Spleen (tissue), 11 donors: ENCODE data around the gene TMED4. TPM values are rescaled to one million over a fixed set of nuclear protein-coding genes. Genes with fewer than 3 reads are reported as not detected.
A peak's percentile ranks its signal among the peaks of the same experiment; 100 is the strongest.

Source experiments
- DNase-seq: peaks from one replicate; pipeline ENCODE4 v3.0.0-alpha.2; 2020
- H3K27ac ChIP-seq, 8 donors: fragments of 200-600 bp; sonication (generic) in 7 of 8; 1 replicate in 4 of 8; 2 replicates in 4 of 8; pipeline versions ENCODE4 v1.5.0 to v1.8.0; 2016 to 2021; ENCODE audit warnings: inconsistent platforms in 4 of 8, mild to moderate bottlenecking in 4 of 8, moderate library complexity in 1 of 8
- H3K27me3 ChIP-seq, 7 donors: fragments of 200-600 bp; sonication (generic) in 6 of 7; replicated peaks in 1 of 7; 1 replicate in 4 of 7; 2 replicates in 3 of 7; pipeline versions ENCODE4 v1.5.0 to v1.8.0; 2016 to 2021; ENCODE audit warnings: inconsistent platforms in 3 of 7, mild to moderate bottlenecking in 1 of 7
- H3K36me3 ChIP-seq, 6 donors: fragments of 200-600 bp; sonication (generic) in 5 of 6; 1 replicate in 4 of 6; 2 replicates in 2 of 6; pipeline versions ENCODE4 v1.5.0 to v1.8.0; 2016 to 2021; ENCODE audit warnings: inconsistent platforms in 2 of 6
- H3K4me1 ChIP-seq, 6 donors: fragments of 200-600 bp; sonication (generic) in 5 of 6; 1 replicate in 3 of 6; 2 replicates in 3 of 6; pipeline versions ENCODE4 v1.5.0 to v1.8.0; 2016 to 2021; ENCODE audit warnings: inconsistent platforms in 3 of 6
- H3K4me3 ChIP-seq, 8 donors: fragments of 200-600 bp; sonication (generic) in 7 of 8; 1 replicate in 4 of 8; 2 replicates in 4 of 8; pipeline versions ENCODE4 v1.5.0 to v1.8.0; 2016 to 2021; ENCODE audit warnings: inconsistent platforms in 4 of 8, mild to moderate bottlenecking in 4 of 8, moderate library complexity in 2 of 8
- H3K9me3 ChIP-seq, 8 donors: fragments of 200-600 bp; sonication (generic) in 7 of 8; 1 replicate in 4 of 8; 2 replicates in 4 of 8; pipeline versions ENCODE4 v1.5.0 to v1.8.0; 2016 to 2021; ENCODE audit warnings: inconsistent platforms in 4 of 8
- POLR2A ChIP-seq, 3 donors: fragments of 450-650 bp; IDR thresholded peaks; one replicate each; pipeline ENCODE4 v1.5.1; 2017; ENCODE audit warnings: antibody characterized with exemption in 3 of 3, mild to moderate bottlenecking in 1 of 3
- POLR2AphosphoS5 ChIP-seq, 3 donors: sonication (generic); formaldehyde crosslinking; IDR thresholded peaks; one replicate each; pipeline ENCODE4 v1.5.1; 2017; ENCODE audit warnings: antibody characterized with exemption in 3 of 3
- WGBS, 5 donors: extraction: QIAGEN DNeasy Blood & Tissue Kit in 3 of 5; methylation state at CpG; one replicate each; pipeline versions ENCODE4 v1.1.5 to v1.1.7; 2013 to 2018; 5-methylcytosine and 5-hydroxymethylcytosine counted together
- intact Hi-C: fragments of 100-400 bp; cut with DNase I; formaldehyde crosslinking; loops from one replicate; pipeline ENCODE4 v1.15.0; 2023; ENCODE audit warnings: low total_unique reads
- polyA plus RNA-seq, 3 donors: library from polyadenylated mRNA; stranded (reverse); fragments of 200-250 nt; gene quantifications; one replicate each; pipeline ENCODE4 v1.2.1, GENCODE V29; 2013
- total RNA-seq, 7 donors: library from RNA; depleted of rRNA in 3 of 7; stranded (reverse); fragments of >200 nt in 3 of 7; fragmentation: NEBNext Ultra II Directional in 4 of 7; extraction: Animal tissue kit (Norgen Biotek cat#: 25700) in 4 of 7; gene quantifications; one replicate each; pipeline versions ENCODE4 v1.1.0 to v1.2.1, GENCODE V29; 2016 to 2021
- TF ChIP-seq, protein P1 (sequence below), 11 experiments: fragments of 200-600 bp in 7 of 11; fragments of 450-650 bp in 4 of 11; sonication (generic) in 4 of 11; IDR thresholded peaks in 8 of 11; conservative IDR thresholded peaks in 3 of 11; 1 replicate in 7 of 11; 2 replicates in 4 of 11; pipeline versions ENCODE4 v1.4.0 to v1.8.0; 2016 to 2021; ENCODE audit warnings: antibody characterized with exemption in 11 of 11, inconsistent platforms in 4 of 11, mild to moderate bottlenecking in 1 of 11
- donor health status: healthy with polysubstance abuse.
- donor health status: DM: no; HTN: no; CAD: no; lungs with moderate emphysema.
- donor health status: DM: no; HTN: no; CAD: no.
- donor health status: Bipolar disorder and iron deficiency.
- donor health status: healthy.
- donor health status: DM: no; HTN: no; CAD: no.
- donor health status: DM: yes; HTN: yes; CAD: no.

The TMED4 gene
- total and polyA plus RNA-seq, 10 donors = 26.1 to 105 (median 59.6) TPM

- no peak for TF ChIP-seq POLR2A (IDR thresholded peaks at IDR 0.05)
- TF ChIP-seq, protein P1, sequence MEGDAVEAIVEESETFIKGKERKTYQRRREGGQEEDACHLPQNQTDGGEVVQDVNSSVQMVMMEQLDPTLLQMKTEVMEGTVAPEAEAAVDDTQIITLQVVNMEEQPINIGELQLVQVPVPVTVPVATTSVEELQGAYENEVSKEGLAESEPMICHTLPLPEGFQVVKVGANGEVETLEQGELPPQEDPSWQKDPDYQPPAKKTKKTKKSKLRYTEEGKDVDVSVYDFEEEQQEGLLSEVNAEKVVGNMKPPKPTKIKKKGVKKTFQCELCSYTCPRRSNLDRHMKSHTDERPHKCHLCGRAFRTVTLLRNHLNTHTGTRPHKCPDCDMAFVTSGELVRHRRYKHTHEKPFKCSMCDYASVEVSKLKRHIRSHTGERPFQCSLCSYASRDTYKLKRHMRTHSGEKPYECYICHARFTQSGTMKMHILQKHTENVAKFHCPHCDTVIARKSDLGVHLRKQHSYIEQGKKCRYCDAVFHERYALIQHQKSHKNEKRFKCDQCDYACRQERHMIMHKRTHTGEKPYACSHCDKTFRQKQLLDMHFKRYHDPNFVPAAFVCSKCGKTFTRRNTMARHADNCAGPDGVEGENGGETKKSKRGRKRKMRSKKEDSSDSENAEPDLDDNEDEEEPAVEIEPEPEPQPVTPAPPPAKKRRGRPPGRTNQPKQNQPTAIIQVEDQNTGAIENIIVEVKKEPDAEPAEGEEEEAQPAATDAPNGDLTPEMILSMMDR (IDR thresholded peaks at IDR 0.05 in 8 of 11, conservative IDR thresholded peaks at IDR 0.05 in 3 of 11) = no peak
- no peak for TF ChIP-seq POLR2AphosphoS5 (IDR thresholded peaks at IDR 0.05)
- no peak overlapping the region for H3K27ac ChIP-seq
- H3K4me3 ChIP-seq = no peak overlapping the region
- DNase-seq = no peak
- WGBS, 5 donors = 40 to 58% (median 46%) methylated on average over 6 of the region's 6 CpGs
- no peaks in the 10 kb centered on the region for H3K9me3 ChIP-seq
- peaks cover 0 to 4% (median 0%) of the 10 kb centered on the region in 7 donors for H3K27me3 ChIP-seq
- H3K36me3 ChIP-seq = no peaks in the 10 kb centered on the region
- no peaks in the 10 kb centered on the region for H3K4me1 ChIP-seq
- intact Hi-C loops = no loop called here
Observed at GRCh38 chr7:44547536-44548231, 34.3 kb downstream of the TMED4 start.

DNA sequence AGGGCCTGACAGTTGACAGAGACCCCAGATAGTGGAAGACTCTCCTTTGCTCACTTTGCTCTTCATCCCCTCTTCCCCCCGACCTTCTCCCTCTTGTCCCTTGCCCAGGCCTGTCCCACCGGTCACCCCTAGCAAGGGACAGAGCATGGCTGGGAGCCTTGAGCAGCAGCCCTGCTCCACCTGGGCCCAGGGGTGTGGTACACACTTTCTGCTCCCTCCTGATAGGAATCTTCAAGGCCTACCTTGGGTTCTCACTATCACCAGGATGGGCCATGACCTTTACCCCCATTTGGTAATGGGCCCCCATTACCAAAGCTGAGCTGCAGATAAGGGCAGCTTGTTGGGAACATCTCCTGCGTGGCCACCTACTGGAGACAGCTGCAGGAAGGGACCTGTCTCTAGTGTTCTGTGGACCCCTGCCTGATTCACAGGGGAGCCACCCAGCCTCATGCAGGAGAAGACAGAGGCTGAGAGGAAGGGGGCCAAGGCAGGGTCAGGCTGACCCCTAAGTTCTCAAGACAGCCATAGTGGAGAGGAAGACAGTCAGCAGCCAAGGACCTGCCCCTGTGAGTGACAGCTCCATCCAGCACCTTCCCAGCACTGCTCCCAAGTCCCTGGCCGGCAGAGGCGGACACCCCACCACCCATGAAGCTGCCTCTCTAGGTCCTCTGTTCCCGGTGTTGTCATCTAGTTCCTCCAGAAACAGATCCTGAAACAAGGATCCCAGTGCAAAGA, 40.0 kb downstream of the TMED4 start:
- peak; percentile 58 for DNase-seq
- TF ChIP-seq POLR2A (IDR thresholded peaks at IDR 0.05) (no peak), POLR2AphosphoS5 (IDR thresholded peaks at IDR 0.05) (no peak)
- Histone ChIP-seq H3K27me3 (no peaks in the 10 kb centered on the region), H3K36me3 (no peaks in the 10 kb centered on the region), H3K9me3 (no peaks in the 10 kb centered on the region), H3K27ac (no peak overlapping the region), H3K4me1 (no peaks in the 10 kb centered on the region), H3K4me3 (no peak overlapping the region)
- 85 to 93% (median 86%) methylated on average over 6 of the region's 6 CpGs for WGBS, 5 donors
- intact Hi-C loops = no loop called here

GRCh38 chr7:44541028-44541869, 40.8 kb downstream of the TMED4 start, which contains the start of gene NPC1L1:
Gene NPC1L1, minus strand, starts transcription at chr7:44541330. Its CDS starts 71 bp downstream, at chr7:44541259.
- no peak for TF ChIP-seq POLR2A (IDR thresholded peaks at IDR 0.05)
- TF ChIP-seq, protein P1 (IDR thresholded peaks at IDR 0.05 in 8 of 11, conservative IDR thresholded peaks at IDR 0.05 in 3 of 11) = no peak
- H3K36me3 ChIP-seq = no peaks in the 10 kb centered on the region
- no peaks in the 10 kb centered on the region for H3K27me3 ChIP-seq
- 87 to 91% (median 89%) methylated on average over 10 to 20 of the region's 20 CpGs for WGBS, 5 donors
- no peak within 1 kb of the TSS for H3K27ac ChIP-seq
- intact Hi-C loops = no loop called here
- H3K9me3 ChIP-seq = no peaks in the 10 kb centered on the region
- H3K4me1 ChIP-seq = no peaks in the 10 kb centered on the region
- DNase-seq = peak; percentile 67
- H3K4me3 ChIP-seq = no peak within 1 kb of the TSS

DNA sequence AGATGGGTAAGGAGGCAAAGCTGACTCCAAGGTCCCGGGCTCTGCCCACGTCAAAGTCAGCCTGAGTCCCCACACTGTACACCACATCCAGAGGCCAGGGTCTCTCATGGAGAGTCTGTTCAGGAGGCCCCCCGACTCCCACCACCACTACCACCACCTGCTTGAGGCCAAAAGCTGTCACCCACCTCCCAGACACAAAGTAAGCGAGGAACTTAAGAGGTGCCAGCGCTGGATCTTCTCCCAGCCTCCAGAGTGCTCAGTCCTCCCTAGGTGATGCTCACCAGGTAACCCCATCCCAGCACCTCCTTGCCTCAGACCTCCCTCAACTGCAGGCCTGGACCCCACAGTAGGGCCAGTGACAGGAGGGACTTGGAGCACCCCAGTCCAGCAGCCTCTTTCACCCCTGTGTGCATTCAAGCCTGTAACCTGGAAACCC, 41.4 kb downstream of the TMED4 start:
- no peaks in the 10 kb centered on the region for H3K4me1 ChIP-seq
- H3K4me3 ChIP-seq = no peak overlapping the region
- no peaks in the 10 kb centered on the region for H3K27me3 ChIP-seq
- H3K36me3 ChIP-seq = no peaks in the 10 kb centered on the region
- no peak for TF ChIP-seq POLR2A (IDR thresholded peaks at IDR 0.05)
- TF ChIP-seq, protein P1 (IDR thresholded peaks at IDR 0.05 in 8 of 11, conservative IDR thresholded peaks at IDR 0.05 in 3 of 11) = no peak
- no peak for TF ChIP-seq POLR2AphosphoS5 (IDR thresholded peaks at IDR 0.05)
- WGBS, 5 donors = 82 to 94% (median 87%) methylated on average over 5 of the region's 5 CpGs
- no peaks in the 10 kb centered on the region for H3K9me3 ChIP-seq
- intact Hi-C loops = no loop called here
- H3K27ac ChIP-seq = no peak overlapping the region
- no peak for DNase-seq
